HCT116 (cell line): ENCODE measurements around the gene ZNF785. TPM values are rescaled to one million over a fixed set of nuclear protein-coding genes. Genes with fewer than 3 reads are reported as not detected.
"Not testable (repeated sequence)": the region's sequence is repeated elsewhere in the genome, so short reads cannot be mapped to it uniquely, and the experiment has no call there.

ENCODE experiments used
- ATAC-seq: fragments of 200-7000 bp; cut with Tn5 transposase; 2 replicates; pipeline ENCODE4 v1.9.1; 2020; ENCODE audit warnings: mild to moderate bottlenecking, moderate library complexity
- BruUV-seq: library from RNA; stranded (reverse); fragments of 400-500 nt; replicated peaks from 2 replicates; lab custom pipeline; 2021; lab: Mats Ljungman, UMichigan
- CTCF ChIA-PET: fragments of 300-600 bp; sonication (Branson Sonifier 250); formaldehyde crosslinking; loops from one replicate; lab custom pipeline; 2021; ENCODE audit warnings: antibody characterized with exemption; lab: Charles Lee
- POLR2A ChIA-PET: fragments of 300-600, 350-600 bp; sonication (Branson Sonifier 250); formaldehyde crosslinking; loops from one replicate; lab custom pipeline; 2021; ENCODE audit warnings: antibody characterized with exemption; lab: Charles Lee
- RAD21 ChIA-PET, 2 experiments: fragments of 300-600 bp; sonication (Branson Sonifier 250); formaldehyde crosslinking; loops; one replicate each; lab custom pipeline; 2023; ENCODE audit warnings: low total read pairs in 2 of 2; ENCODE audit not compliant: uncharacterized antibody in 2 of 2, unreplicated experiment in 2 of 2, low non-redundant PET in 1 of 2; lab: Charles Lee
- DNase-seq: peaks from one replicate; pipeline ENCODE4 v3.0.0-alpha.2; 2010; ENCODE audit warnings: low read depth, low spot score
- H2AFZ ChIP-seq: fragments of 200-600 bp; shearing (Covaris generic), sonication (generic); 2 replicates; pipeline ENCODE4 v1.6.1; 2017; ENCODE audit warnings: low read depth, mixed run types, mixed read lengths, antibody characterized with exemption, low read length; ENCODE audit not compliant: poor library complexity, severe bottlenecking
- H3K27ac ChIP-seq: 2 replicates; pipeline ENCODE4 v1.5.1; 2012; ENCODE audit warnings: low read depth, low read length
- H3K27me3 ChIP-seq: fragments of 200-600 bp; sonication (generic); 2 replicates; pipeline ENCODE4 v1.6.1; 2016; ENCODE audit warnings: mixed run types, low read length, mixed read lengths; ENCODE audit not compliant: insufficient read depth
- H3K36me3 ChIP-seq, 2 experiments: fragments of 200-500 bp in 1 of 2; fragments of 200-600 bp in 1 of 2; sonication (Bioruptor generic) in 1 of 2; sonication (generic) in 1 of 2; 2 replicates each; pipeline versions ENCODE4 v1.5.1 to v1.6.1; 2014 to 2016; ENCODE audit warnings: low read length in 2 of 2, inconsistent platforms in 1 of 2, mixed read lengths in 1 of 2, mixed run types in 1 of 2; ENCODE audit not compliant: insufficient read depth in 2 of 2, control insufficient read depth in 1 of 2
- H3K4me1 ChIP-seq, 2 experiments: fragments of 200-600 bp in 1 of 2; sonication (generic) in 1 of 2; 2 replicates each; pipeline versions ENCODE4 v1.5.1 to v1.6.1; 2012 to 2017; ENCODE audit warnings: low read length in 2 of 2, inconsistent platforms in 1 of 2, mild to moderate bottlenecking in 1 of 2, mixed read lengths in 1 of 2, mixed run types in 1 of 2, moderate library complexity in 1 of 2; ENCODE audit not compliant: insufficient read depth in 2 of 2, control insufficient read depth in 1 of 2
- H3K4me2 ChIP-seq: fragments of 200-600 bp; sonication (generic); 2 replicates; pipeline ENCODE4 v1.6.1; 2017; ENCODE audit warnings: mixed run types, low read length, mixed read lengths
- H3K4me3 ChIP-seq, 2 experiments: fragments of 200-600 bp in 1 of 2; sonication (generic) in 1 of 2; replicated peaks in 1 of 2; 2 replicates each; pipeline ENCODE4 v1.5.1; 2011 to 2016; ENCODE audit warnings: low read length in 2 of 2, control low read depth in 1 of 2, low read depth in 1 of 2, mild to moderate bottlenecking in 1 of 2, mixed read lengths in 1 of 2, mixed run types in 1 of 2
- H3K79me2 ChIP-seq: fragments of 200-600 bp; sonication (generic); 2 replicates; pipeline ENCODE4 v1.6.1; 2017; ENCODE audit warnings: mild to moderate bottlenecking, mixed run types, low read length, moderate library complexity, mixed read lengths; ENCODE audit not compliant: insufficient read depth
- H3K9ac ChIP-seq: fragments of 200-600 bp; sonication (generic); 2 replicates; pipeline ENCODE4 v1.6.1; 2016; ENCODE audit warnings: low read length, mixed read lengths
- H3K9me2 ChIP-seq: fragments of 200-600 bp; sonication (generic), shearing (Covaris generic); 2 replicates; pipeline ENCODE4 v1.6.1; 2017; ENCODE audit warnings: mixed run types, mild to moderate bottlenecking, moderate library complexity; ENCODE audit not compliant: insufficient read depth
- H3K9me3 ChIP-seq, 2 experiments: fragments of 200-500 bp in 1 of 2; fragments of 200-600 bp in 1 of 2; sonication (Bioruptor generic) in 1 of 2; sonication (generic) in 1 of 2; 2 replicates each; pipeline ENCODE4 v1.6.1; 2014 to 2017; ENCODE audit warnings: low read length in 2 of 2, mixed read lengths in 2 of 2, inconsistent platforms in 1 of 2, low read depth in 1 of 2, mild to moderate bottlenecking in 1 of 2, mixed run types in 1 of 2, moderate library complexity in 1 of 2; ENCODE audit not compliant: control insufficient read depth in 1 of 2, insufficient read depth in 1 of 2
- H4K20me1 ChIP-seq: fragments of 200-600 bp; sonication (generic), shearing (Covaris generic); 2 replicates; pipeline ENCODE4 v1.6.1; 2017; ENCODE audit warnings: mixed run types, mild to moderate bottlenecking, moderate library complexity; ENCODE audit not compliant: insufficient read depth
- ATF3 ChIP-seq: IDR thresholded peaks from 2 replicates; pipeline ENCODE4 v1.6.1; 2012
- MAX ChIP-seq: IDR thresholded peaks from 2 replicates; pipeline ENCODE4 v1.6.1; 2012
- POLR2A ChIP-seq: IDR thresholded peaks from 2 replicates; pipeline ENCODE4 v1.7.0; 2011; ENCODE audit warnings: borderline replicate concordance; ENCODE audit not compliant: insufficient read depth, insufficient read length; ENCODE audit errors: extremely low read depth
- POLR2AphosphoS5 ChIP-seq: IDR thresholded peaks from 2 replicates; pipeline ENCODE4 v1.6.1; 2011; ENCODE audit warnings: mild to moderate bottlenecking, low read depth, low read length, moderate library complexity
- RAD21 ChIP-seq: IDR thresholded peaks from 2 replicates; pipeline ENCODE4 v1.6.1; 2012; ENCODE audit warnings: low read depth, mild to moderate bottlenecking
- SIN3A ChIP-seq: IDR thresholded peaks from 2 replicates; pipeline ENCODE4 v1.6.1; 2012; ENCODE audit warnings: low read depth
- SRF ChIP-seq: IDR thresholded peaks from 2 replicates; pipeline ENCODE4 v1.6.1; 2012; ENCODE audit warnings: low read depth
- TCF7L2 ChIP-seq: IDR thresholded peaks from 2 replicates; pipeline ENCODE4 v1.7.0; 2011; ENCODE audit warnings: borderline replicate concordance, inconsistent platforms; ENCODE audit not compliant: insufficient read depth, insufficient read length; ENCODE audit errors: extremely low read depth
- YY1 ChIP-seq: IDR thresholded peaks from 2 replicates; pipeline ENCODE4 v1.6.1; 2011; ENCODE audit warnings: low read length, low read depth, moderate library complexity, mild to moderate bottlenecking; ENCODE audit not compliant: insufficient replicate concordance; ENCODE audit errors: extremely low read depth
- ZBTB33 ChIP-seq: IDR thresholded peaks from 2 replicates; pipeline ENCODE4 v1.6.1; 2011; ENCODE audit warnings: mild to moderate bottlenecking, low read length, moderate library complexity; ENCODE audit not compliant: insufficient replicate concordance; ENCODE audit errors: extremely low read depth
- ZFX ChIP-seq: fragments of 450-650 bp; IDR thresholded peaks from 2 replicates; pipeline ENCODE4 v1.6.1; 2017
- intact Hi-C: fragments of 100-400 bp; cut with micrococcal nuclease; formaldehyde crosslinking; loops from 2 replicates; pipeline ENCODE4 v1.10.0; 2022
- total RNA-seq: library from RNA; stranded (reverse); gene quantifications from one replicate; pipeline ENCODE4 v1.2.1, GENCODE V29; 2021; ENCODE audit not compliant: unreplicated experiment
- TF ChIP-seq, protein P1 (sequence below), 3 experiments: fragments of 200-600 bp in 1 of 3; sonication (generic) in 1 of 3; IDR thresholded peaks in 2 of 3; conservative IDR thresholded peaks in 1 of 3; 2 replicates each; pipeline ENCODE4 v1.5.1; 2012 to 2017; ENCODE audit warnings: low read depth in 2 of 3, low read length in 2 of 3, antibody characterized with exemption in 1 of 3, borderline replicate concordance in 1 of 3, control low read depth in 1 of 3, mild to moderate bottlenecking in 1 of 3, mixed read lengths in 1 of 3, mixed run types in 1 of 3, moderate library complexity in 1 of 3; ENCODE audit not compliant: insufficient read depth in 1 of 3

The ZNF785 gene
- total RNA-seq, 1 experiment from 2014 or later: 0.15 TPM

DNA sequence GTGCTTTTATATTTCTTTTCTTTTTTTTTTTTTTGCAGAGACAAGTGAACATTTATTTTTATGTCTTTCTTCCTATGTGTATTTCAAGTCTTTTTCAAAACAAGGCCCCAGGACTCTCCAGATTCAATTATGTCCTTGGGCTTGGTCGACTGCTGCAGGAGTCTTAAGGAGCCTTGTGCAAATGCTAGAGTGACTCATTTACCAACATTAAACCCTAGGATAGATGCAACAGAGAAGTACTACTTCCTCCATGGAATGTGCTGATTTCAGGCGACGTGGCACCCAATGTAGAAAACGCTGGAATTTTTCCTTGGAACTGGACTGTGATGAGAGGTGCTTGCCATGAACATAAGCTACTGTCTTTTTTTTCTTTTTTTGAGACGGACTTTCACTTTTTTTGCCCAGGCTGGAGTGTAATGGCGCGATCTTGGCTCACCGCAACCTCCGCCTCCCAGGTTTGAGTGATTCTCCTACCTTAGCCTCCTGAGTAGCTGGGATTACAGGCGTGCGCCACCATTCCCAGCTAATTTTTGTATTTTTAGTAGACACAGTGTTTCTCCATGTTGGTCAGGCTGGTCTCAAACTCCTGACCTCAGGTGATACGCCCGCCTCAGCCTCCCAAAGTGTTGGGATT is 49.0 kb downstream of the ZNF785 start:
- peak overlapping the region; percentile 85; the same call in 1 of the 2 replicates for H3K4me2 ChIP-seq
- H3K36me3 ChIP-seq: not testable (repeated sequence)

GRCh38 chr16:30535777-30536190 is 49.7 kb downstream of the ZNF785 start:
- Histone ChIP-seq H3K9me3 (no peaks in the 10 kb centered on the region), H3K9me2 (no peaks in the 10 kb centered on the region), H3K36me3 (no peaks in the 10 kb centered on the region), H3K27me3 (no peaks in the 10 kb centered on the region), H3K79me2 (no peaks in the 10 kb centered on the region; the same call in 1 of the 2 replicates), H4K20me1 (no peaks in the 10 kb centered on the region), H3K4me1 (peaks cover 6 to 36% of the 10 kb centered on the region in 2 experiments; a peak in 3 of 4 replicates), H3K4me2 (peak overlapping the region; percentile 85), H3K4me3 (peak overlapping the region; percentile 60 to 79), H3K9ac (peak overlapping the region; percentile 78), H2AFZ (no peak overlapping the region), H3K27ac (peak overlapping the region; percentile 82)
- peak; percentile 31 for DNase-seq
- POLR2A ChIA-PET: interaction anchor here (1.1 to 2.7 kb wide), 6 partner anchors 9 to 106 kb away, joined by 3 to 20 read pairs (median 6); partner anchors contain the start of genes DCTPP1 and ZNF764
- RAD21 ChIA-PET: interaction anchor here (1.6 to 2.1 kb wide), 2 partner anchors 22 to 106 kb away, joined by 4 to 18 read pairs; partner anchors contain the start of gene DCTPP1 (in 1 of the 2)
- intact Hi-C loops: no loop called here
- CTCF ChIA-PET: interaction anchor here (1.0 to 2.1 kb wide), 13 partner anchors 9 to 126 kb away, joined by 3 to 11 read pairs (median 4); partner anchors contain the start of genes DCTPP1, ZNF688 and ZNF764
- BruUV-seq: no TSS peak
- peak; percentile 63 for ATAC-seq
- TF ChIP-seq RAD21: peak; percentile 60
- TF ChIP-seq YY1: peak; percentile 18
- no peak for TF ChIP-seq ATF3
- no peak for TF ChIP-seq SRF
- peak; percentile 41; the same call in 1 of the 2 replicates for TF ChIP-seq POLR2AphosphoS5
- TF ChIP-seq, protein P1, sequence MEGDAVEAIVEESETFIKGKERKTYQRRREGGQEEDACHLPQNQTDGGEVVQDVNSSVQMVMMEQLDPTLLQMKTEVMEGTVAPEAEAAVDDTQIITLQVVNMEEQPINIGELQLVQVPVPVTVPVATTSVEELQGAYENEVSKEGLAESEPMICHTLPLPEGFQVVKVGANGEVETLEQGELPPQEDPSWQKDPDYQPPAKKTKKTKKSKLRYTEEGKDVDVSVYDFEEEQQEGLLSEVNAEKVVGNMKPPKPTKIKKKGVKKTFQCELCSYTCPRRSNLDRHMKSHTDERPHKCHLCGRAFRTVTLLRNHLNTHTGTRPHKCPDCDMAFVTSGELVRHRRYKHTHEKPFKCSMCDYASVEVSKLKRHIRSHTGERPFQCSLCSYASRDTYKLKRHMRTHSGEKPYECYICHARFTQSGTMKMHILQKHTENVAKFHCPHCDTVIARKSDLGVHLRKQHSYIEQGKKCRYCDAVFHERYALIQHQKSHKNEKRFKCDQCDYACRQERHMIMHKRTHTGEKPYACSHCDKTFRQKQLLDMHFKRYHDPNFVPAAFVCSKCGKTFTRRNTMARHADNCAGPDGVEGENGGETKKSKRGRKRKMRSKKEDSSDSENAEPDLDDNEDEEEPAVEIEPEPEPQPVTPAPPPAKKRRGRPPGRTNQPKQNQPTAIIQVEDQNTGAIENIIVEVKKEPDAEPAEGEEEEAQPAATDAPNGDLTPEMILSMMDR (IDR thresholded peaks at IDR 0.05 in 2 of 3, conservative IDR thresholded peaks at IDR 0.05 in 1 of 3; ENCODE audit: borderline replicate concordance in 1 of 3, insufficient read depth in 1 of 3, low read depth in 2 of 3, low read length in 2 of 3): peak in 2 of 3 experiments; percentile 48 to 60; a peak in 5 of 6 replicates
- TF ChIP-seq ZBTB33: no peak
- TF ChIP-seq SIN3A: 0 out of 2 replicates have a peak, but pooled peaks have one; percentile 20
- TF ChIP-seq TCF7L2: no peak
- TF ChIP-seq POLR2A: peak; percentile 19
- TF ChIP-seq MAX: peak; percentile 81
- TF ChIP-seq ZFX: no peak

More for the DNA sequence above, 49.0 kb downstream of the ZNF785 start:
- DNase-seq, H3K9me2 ChIP-seq, H3K27me3 ChIP-seq, intact Hi-C loops, H4K20me1 ChIP-seq, H2AFZ ChIP-seq, ATAC-seq, H3K79me2 ChIP-seq, BruUV-seq, H3K4me3 ChIP-seq, H3K9me3 ChIP-seq: not testable (repeated sequence)
- ChIA-PET CTCF (interaction anchor here (1.1 to 2.1 kb wide), 9 partner anchors 9 to 119 kb away, joined by 3 to 11 read pairs (median 5); partner anchors contain the start of genes DCTPP1, ZNF688 and ZNF764), RAD21 (interaction anchor here in 1 of 2 experiments (2.1 kb wide), 1 partner anchor 106 kb away, joined by 18 read pairs; the partner anchor contains the start of gene DCTPP1), POLR2A (interaction anchor here (1.2 to 2.7 kb wide), 2 partner anchors 9 to 21 kb away, joined by 6 to 20 read pairs; partner anchors contain the start of gene ZNF764)
- H3K4me1 ChIP-seq: peaks cover 6 to 40% of the 10 kb centered on the region in 2 experiments; a peak in 3 of 4 replicates
- peak overlapping the region; percentile 78; the same call in 1 of the 2 replicates for H3K9ac ChIP-seq
- peak overlapping the region; percentile 82; the same call in 1 of the 2 replicates for H3K27ac ChIP-seq
